Measurements from ENCODE around the gene AQP1. TPM values are rescaled to one million over a fixed set of nuclear protein-coding genes. Genes with fewer than 3 reads are reported as not detected.

Gene AQP1
- total and polyA plus RNA-seq, 4 donors, result 8.9 to 76.3 (median 23.5) TPM

DNA sequence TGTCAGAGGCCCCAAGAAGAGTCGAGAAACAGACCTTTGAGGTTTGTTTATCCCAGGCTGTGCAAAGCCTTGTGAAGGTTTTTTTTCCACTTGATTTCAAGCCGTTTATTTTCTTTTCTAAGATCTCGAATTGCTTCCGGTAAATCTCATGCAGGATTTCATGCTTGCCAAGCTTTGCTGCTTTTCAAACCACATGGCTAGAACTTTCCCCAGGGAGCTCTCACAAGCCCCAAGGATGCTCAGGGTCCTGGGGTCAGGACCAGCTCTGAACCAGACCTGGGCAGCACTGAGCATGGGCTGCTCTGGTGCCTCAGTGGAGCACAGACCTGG, 48.0 kb upstream of the AQP1 start:
- Histone ChIP-seq H3K4me3 (ENCODE audit: low read depth in 1 of 3, low read length in 3 of 3) (no peak overlapping the region), H3K36me3 (ENCODE audit: control insufficient read depth in 4 of 4, insufficient read depth in 3 of 4, low read depth in 1 of 4, low read length in 3 of 4) (no peaks in the 10 kb centered on the region), H3K9me3 (ENCODE audit: control insufficient read depth in 4 of 4, low read length in 3 of 4) (no peaks in the 10 kb centered on the region), H3K27ac (ENCODE audit: low read depth in 1 of 2, low read length in 2 of 2) (no peak overlapping the region), H3K4me1 (ENCODE audit: control insufficient read depth in 4 of 4, insufficient read depth in 4 of 4, low read length in 3 of 4) (peaks cover 10 to 22% (median 15%) of the 10 kb centered on the region in 4 donors), H3K27me3 (ENCODE audit: control insufficient read depth in 4 of 4, insufficient read depth in 4 of 4, low read length in 3 of 4) (no peaks in the 10 kb centered on the region), H3K9ac (ENCODE audit: low read depth in 1 of 2, low read length in 2 of 2) (no peak overlapping the region)
- 89% methylated on average over 4 of the region's 4 CpGs for WGBS
- no peak for DNase-seq (ENCODE audit: low spot score)
- TF ChIP-seq EGR1 (IDR thresholded peaks at IDR 0.05; ENCODE audit: low read depth in 2 of 2) (no peak), JUND (IDR thresholded peaks at IDR 0.05) (no peak), HNF4G (IDR thresholded peaks at IDR 0.05) (no peak), GABPA (IDR thresholded peaks at IDR 0.05 in 1 of 2, conservative IDR thresholded peaks at IDR 0.05 in 1 of 2) (no peak), FOXA1 (IDR thresholded peaks at IDR 0.05) (no peak), HNF4A (conservative IDR thresholded peaks at IDR 0.05) (no peak), RAD21 (IDR thresholded peaks at IDR 0.05) (no peak), ATF3 (IDR thresholded peaks at IDR 0.05) (no peak), NR2F2 (IDR thresholded peaks at IDR 0.05) (no peak), FOXA2 (IDR thresholded peaks at IDR 0.05) (no peak), TAF1 (conservative IDR thresholded peaks at IDR 0.05) (no peak), RXRA (IDR thresholded peaks at IDR 0.05) (no peak), YY1 (IDR thresholded peaks at IDR 0.05) (no peak), SP1 (IDR thresholded peaks at IDR 0.05) (no peak)
- TF ChIP-seq, protein P1, sequence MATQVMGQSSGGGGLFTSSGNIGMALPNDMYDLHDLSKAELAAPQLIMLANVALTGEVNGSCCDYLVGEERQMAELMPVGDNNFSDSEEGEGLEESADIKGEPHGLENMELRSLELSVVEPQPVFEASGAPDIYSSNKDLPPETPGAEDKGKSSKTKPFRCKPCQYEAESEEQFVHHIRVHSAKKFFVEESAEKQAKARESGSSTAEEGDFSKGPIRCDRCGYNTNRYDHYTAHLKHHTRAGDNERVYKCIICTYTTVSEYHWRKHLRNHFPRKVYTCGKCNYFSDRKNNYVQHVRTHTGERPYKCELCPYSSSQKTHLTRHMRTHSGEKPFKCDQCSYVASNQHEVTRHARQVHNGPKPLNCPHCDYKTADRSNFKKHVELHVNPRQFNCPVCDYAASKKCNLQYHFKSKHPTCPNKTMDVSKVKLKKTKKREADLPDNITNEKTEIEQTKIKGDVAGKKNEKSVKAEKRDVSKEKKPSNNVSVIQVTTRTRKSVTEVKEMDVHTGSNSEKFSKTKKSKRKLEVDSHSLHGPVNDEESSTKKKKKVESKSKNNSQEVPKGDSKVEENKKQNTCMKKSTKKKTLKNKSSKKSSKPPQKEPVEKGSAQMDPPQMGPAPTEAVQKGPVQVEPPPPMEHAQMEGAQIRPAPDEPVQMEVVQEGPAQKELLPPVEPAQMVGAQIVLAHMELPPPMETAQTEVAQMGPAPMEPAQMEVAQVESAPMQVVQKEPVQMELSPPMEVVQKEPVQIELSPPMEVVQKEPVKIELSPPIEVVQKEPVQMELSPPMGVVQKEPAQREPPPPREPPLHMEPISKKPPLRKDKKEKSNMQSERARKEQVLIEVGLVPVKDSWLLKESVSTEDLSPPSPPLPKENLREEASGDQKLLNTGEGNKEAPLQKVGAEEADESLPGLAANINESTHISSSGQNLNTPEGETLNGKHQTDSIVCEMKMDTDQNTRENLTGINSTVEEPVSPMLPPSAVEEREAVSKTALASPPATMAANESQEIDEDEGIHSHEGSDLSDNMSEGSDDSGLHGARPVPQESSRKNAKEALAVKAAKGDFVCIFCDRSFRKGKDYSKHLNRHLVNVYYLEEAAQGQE (IDR thresholded peaks at IDR 0.05), result no peak
- TF ChIP-seq, protein P2, sequence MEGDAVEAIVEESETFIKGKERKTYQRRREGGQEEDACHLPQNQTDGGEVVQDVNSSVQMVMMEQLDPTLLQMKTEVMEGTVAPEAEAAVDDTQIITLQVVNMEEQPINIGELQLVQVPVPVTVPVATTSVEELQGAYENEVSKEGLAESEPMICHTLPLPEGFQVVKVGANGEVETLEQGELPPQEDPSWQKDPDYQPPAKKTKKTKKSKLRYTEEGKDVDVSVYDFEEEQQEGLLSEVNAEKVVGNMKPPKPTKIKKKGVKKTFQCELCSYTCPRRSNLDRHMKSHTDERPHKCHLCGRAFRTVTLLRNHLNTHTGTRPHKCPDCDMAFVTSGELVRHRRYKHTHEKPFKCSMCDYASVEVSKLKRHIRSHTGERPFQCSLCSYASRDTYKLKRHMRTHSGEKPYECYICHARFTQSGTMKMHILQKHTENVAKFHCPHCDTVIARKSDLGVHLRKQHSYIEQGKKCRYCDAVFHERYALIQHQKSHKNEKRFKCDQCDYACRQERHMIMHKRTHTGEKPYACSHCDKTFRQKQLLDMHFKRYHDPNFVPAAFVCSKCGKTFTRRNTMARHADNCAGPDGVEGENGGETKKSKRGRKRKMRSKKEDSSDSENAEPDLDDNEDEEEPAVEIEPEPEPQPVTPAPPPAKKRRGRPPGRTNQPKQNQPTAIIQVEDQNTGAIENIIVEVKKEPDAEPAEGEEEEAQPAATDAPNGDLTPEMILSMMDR (IDR thresholded peaks at IDR 0.05; ENCODE audit: low read depth, low read length, missing input control), result no peak
- TF ChIP-seq, protein P3, sequence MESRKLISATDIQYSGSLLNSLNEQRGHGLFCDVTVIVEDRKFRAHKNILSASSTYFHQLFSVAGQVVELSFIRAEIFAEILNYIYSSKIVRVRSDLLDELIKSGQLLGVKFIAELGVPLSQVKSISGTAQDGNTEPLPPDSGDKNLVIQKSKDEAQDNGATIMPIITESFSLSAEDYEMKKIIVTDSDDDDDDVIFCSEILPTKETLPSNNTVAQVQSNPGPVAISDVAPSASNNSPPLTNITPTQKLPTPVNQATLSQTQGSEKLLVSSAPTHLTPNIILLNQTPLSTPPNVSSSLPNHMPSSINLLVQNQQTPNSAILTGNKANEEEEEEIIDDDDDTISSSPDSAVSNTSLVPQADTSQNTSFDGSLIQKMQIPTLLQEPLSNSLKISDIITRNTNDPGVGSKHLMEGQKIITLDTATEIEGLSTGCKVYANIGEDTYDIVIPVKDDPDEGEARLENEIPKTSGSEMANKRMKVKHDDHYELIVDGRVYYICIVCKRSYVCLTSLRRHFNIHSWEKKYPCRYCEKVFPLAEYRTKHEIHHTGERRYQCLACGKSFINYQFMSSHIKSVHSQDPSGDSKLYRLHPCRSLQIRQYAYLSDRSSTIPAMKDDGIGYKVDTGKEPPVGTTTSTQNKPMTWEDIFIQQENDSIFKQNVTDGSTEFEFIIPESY (IDR thresholded peaks at IDR 0.05), result no peak
- TF ChIP-seq, protein P4, sequence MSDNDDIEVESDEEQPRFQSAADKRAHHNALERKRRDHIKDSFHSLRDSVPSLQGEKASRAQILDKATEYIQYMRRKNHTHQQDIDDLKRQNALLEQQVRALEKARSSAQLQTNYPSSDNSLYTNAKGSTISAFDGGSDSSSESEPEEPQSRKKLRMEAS (IDR thresholded peaks at IDR 0.05), result no peak
